GM21515 (cell line): Measurements from ENCODE around the gene DOCK10.
"Not testable (repeated sequence)": the region's sequence is repeated elsewhere in the genome, so short reads cannot be mapped to it uniquely, and the experiment has no call there.

Experiments used
- ATAC-seq: cut with Tn5 transposase; IDR thresholded peaks from one replicate; pipeline ENCODE4 v1.9.1; 2021; ENCODE audit not compliant: unreplicated experiment

Gene DOCK10

DNA sequence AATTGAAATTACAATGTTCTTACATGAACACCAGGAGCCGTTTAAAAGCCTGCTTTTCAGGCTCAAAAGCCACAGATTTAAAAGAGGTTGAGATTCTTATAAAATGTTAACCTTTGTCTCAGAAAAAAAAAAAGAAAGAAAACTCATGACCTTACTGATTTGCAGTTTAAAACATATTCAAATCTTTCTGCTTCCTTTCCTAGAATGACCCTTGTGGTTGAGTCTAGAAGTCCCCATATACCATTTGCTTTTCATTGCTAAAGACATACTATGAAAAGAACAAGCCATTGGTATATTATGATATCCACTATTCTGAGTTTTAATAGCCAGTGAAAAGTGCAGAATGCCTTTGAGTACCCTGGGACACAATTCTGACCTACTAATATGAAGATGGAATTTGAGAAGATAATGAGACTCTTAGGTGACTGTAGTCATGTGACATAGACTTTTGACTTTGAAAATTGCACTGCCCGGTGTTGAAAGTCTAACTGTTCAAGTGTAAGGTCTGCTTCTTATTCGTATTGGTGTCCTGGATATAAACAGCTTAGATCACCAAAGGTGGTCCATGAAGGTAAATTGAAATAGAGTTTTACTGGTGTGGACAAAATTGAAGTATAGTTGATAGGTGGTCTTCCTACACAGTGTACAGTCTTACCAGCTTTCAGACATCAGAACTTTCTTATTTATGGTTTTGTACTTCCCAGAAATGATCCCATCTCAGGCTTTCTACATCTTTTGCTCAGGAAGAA, 117.0 kb downstream of the DOCK10 start:
- no peak for ATAC-seq

DNA sequence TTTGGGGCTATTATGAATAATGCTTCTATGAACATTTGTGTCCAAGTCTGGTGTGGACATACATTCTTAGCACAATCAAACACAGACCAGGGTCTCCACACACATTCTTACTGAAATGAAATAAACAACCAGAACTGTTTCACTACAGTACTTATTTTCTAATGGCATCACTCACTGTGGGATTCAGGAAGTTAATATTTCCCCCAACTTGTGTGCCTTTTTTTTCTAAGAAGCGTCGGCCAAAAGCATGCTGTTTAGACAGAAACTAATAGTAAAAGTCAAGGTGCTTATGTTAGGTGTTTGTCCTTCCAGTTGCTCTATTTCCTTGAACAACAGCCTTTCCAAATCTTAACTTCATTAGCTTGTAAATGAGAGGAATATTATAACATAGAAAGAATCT, 117.6 kb downstream of the DOCK10 start:
- no peak for ATAC-seq

DNA sequence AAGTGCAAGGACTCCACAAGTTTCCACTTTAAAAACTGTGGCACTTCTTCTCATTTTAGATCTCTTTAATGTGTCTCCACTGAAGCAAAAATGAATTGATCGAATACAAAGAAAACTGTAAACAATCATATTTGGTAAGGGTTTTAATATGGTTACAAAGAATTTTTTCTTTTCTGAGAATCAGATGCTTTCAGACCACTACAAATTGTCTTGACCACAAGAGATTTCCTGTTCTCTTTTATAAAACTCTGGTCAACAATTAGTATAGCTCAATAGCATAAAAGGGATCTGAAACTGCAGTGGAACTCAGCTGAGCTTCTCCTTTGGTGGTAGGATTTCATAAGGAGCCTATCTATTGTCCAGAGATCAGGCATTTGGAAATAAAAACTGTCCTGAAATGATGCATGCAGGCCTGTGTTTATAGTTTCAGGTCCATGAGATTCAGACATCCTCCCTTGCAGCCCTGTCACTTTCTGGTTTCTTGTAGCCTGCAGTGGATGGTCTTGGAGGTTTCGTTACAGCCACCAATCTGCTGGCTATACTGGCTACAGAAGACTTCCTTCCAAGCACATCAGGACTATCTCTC, 120.0 kb downstream of the DOCK10 start:
- ATAC-seq, result peak; percentile 77

DNA sequence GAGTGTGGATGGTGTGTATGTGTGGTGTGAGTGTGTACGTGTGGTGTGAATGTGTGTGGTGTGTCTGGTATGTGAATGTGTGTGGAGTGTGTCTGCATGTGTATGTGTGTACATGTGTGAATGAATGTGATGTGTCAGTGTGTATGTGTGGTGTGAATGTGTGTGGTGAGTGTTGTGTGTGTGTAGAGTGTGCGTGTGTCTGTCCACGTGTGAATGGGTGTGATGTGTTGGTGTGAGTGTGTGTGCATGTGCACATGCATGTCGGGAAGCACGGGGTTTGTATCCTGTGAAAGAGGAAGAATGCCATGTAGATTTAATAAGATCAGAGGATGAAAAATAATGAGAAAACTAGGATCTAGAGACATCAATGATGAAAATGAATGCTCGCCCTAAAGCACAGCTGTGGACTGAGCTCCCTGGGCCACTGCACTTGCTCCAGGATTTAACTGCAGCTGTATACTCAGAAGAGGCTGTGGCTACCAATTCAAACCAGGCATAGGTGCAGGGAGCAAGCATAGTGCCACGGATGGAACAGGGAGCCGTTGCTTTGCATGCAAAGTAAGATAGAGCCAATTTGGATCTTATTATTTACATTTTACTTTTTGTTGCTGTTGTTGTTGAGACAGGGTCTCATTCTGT, 122.7 kb downstream of the DOCK10 start:
- no peak for ATAC-seq

DNA sequence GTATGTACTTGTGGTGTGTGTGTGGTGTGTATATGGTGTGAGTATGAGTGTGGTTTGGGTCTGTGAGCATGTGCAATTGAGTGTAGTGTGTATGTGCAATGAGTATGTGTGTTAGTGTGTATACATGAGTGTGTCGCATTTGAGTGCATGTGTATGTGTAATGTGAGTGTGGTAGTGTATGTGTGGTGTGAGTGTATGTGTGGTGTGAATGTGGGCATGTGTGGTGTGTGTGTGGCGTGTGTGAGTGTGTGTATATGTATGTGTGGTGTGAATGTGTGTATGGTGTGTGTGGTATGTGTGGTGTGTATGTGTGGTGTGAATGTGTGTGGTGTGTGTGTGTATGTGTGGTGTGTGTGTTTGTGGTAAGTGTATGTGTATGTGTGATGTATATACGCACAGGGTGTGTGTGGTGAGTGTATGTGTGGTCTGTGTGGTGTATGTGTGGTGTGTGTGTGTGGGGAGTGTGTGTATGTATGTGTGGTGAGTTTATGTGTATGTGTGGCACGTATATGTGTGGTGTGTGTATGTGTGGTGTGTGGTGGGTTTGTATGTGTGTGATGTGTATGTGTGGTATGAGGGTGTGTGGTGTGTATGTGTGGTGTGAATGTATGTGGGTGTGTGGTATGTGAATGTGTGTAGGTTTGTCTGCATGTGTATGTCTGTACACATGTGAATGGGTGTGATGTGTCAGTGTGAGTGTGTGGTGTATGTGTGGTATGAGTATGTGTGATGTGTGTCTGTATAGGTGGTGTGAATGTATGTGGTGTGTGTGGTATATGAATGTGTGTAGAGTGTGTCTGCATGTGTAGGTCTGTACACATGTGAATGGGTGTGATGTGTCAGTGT, 123.4 kb downstream of the DOCK10 start:
- no peak for ATAC-seq

DNA sequence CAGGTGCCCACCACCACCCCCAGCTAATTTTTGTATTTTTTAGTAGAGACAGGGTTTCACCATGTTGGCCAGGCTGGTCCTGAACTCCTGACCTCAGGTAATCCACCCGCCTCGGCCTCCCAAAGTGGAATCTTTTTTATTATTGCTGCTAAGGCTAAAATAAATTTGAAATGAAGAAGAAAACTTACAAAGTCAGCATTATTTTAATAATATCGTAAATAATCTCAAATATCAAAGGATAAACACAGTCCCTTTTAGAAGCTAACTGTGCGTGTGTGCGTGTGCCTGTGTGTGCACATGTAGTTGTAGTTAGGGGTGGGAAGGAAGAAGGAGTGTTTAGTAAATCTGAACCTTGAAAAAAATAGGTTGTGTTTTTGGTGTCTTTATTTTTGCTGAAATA, 125.0 kb downstream of the DOCK10 start:
- not testable (repeated sequence) for ATAC-seq

DNA sequence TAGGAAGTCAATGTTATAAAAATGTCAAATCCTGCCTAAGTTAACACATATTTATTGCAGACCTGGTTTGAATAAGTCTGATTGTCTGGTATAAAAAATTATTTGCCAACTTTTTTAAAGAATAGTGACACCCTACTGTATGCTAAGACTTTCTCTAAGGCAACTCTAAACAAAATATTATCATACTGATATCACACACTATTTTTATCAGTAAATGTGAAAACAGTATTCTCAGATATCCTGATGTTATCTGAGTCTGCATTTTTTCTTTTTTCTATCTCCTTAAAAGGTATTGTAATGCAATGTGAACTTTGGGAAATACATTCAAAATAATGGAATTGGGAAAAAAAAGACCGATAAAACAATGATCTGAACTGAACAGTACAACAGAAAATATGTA, 127.1 kb downstream of the DOCK10 start:
- ATAC-seq, result no peak

DNA sequence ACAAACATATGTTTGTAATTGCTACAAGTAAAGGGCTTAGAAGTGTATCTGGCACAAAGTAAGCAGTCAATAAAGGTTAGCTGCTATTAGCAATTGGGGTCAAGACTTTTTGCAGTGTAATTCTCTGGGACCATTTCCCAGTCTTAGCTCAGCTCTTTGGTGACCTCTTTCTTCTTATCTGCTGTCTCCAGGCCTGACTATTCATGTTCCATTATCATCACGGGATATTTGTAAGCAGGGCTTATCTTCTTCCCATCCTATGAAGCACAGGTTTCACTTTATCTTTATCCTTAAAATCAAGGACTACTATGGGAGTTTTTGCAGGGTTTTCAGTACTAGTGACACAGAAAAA, 131.7 kb downstream of the DOCK10 start:
- ATAC-seq, result no peak

DNA sequence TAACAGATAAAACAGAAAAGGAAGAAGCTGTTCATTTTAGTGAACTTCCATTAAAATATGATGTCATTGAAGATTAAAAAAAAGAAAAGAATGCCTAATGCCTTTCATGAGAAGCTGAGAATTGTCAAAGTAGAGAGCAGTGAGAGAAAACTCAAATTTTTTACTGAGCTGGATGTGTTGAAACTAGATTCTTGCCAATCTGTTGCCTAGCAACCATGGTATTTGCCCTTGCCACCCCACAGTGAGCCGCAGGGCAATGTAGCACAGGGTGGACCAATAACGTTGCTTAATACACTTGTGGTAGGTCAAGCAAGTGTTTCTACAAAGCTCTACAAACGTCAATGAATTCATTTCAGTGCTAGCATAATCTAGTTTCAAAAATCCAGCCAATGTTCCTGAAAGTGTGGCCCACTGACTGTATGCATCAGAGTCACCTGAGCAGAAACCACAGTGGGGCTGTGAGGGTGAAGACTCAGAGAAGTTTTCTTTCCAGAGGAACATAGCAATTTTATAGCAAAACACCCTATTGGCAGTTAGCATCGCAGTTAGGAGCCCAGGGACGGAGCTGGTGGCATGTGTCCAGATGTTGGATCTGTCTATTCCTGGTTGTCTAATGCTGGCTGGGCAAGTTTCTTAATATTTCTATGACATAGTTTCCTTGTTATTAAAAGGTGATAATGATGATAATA, 132.2 kb downstream of the DOCK10 start:
- no peak for ATAC-seq

DNA sequence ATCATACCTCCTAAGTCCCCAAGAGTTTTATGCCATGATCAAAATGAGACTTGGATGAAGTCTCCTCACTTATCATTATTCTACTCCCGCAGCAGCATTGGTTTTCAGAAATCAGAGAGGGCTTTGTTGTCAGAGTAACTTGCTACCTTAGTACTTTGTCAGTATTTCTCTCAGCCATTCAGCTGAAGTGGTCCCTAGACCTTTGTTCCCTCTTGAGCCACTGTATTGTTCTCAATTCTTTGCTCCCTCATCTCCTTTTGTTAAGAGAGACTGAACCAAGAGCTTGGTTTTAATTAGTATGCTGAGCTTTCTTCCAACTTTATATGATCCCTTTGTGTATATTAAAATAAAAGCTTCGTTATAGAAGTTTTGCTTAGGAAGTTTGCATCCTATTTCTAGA, 133.4 kb downstream of the DOCK10 start:
- ATAC-seq, result no peak

DNA sequence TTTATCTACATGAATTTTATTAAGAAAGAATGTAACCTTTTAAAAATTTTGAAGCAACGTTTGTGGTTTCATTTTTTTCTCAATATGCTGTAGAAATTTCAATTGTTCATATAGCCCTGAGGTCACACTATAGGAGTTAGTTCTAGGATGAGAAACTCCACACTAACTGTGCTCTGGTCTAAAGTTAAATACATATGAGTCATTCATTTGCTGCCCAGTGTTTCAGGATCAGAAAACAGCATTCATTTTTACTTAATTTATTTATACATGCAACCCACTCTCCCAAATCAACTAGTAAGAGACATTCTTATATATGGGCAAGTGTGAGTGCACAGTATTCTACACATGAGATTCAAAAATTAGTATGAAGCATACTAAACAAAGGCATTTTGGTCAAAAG, 137.9 kb downstream of the DOCK10 start:
- ATAC-seq, result no peak

DNA sequence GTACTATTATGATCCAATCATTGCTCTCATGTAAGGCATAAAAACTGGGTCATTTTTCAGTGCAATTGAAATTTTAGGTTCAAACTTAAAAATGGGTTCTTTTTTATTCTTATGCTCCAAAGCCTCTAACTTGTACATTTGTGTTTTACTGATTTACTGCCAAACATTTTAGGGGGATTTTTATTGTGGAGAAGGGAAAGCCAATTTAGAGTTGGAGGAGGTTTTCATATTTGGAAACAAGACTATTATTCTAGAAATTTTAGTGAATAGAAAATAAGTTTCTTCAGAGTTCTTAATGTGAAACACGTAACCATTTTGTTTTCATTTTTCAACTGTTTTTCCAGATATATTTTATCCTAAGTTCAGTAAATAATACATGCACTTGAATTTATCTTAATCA, 138.6 kb downstream of the DOCK10 start:
- ATAC-seq, result no peak

DNA sequence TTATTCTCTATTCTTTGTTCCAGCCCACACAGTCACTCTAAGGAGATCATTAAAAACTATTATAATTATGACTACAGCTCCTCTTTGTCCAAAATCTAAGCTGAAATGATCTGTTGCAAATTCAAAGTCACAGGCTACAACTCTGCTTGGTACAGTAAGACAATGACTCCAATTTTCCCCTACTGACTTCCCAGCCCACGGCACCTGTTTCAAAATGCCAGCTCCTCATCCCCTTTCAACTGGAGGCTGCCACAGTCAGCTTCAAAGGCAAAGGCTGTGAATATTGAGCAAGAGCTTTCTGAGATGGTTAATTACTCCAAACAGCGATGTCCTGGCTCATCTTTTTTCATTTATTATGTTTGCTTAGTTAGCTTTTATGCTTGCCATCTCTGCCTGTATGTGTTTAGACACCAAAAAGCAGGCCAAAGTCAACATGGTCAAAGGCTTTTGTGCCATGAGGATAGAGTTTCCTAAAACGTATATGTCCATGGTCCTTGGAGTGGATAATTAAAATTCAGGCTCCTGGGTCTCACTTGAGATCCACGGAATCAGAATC, 141.1 kb downstream of the DOCK10 start:
- no peak for ATAC-seq

DNA sequence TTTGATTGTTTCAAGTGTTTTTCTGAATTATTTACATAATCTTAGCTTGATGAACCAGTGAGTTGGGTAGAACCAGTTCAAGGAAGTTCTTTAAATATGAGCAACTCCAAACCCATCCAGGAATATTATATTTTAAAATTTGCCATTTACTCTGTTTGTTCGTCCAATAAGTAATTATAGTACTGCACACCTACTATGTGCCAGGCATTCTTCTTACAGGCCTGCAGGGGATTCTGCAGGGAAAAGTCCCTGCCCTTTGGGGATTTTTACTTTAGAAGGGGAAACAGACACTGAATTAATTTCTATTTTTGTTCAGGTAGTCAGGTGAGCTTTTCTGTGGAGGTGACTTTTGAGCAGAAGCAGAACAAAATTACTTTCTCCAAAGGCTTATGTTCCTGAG, 146.9 kb downstream of the DOCK10 start:
- no peak for ATAC-seq

DNA sequence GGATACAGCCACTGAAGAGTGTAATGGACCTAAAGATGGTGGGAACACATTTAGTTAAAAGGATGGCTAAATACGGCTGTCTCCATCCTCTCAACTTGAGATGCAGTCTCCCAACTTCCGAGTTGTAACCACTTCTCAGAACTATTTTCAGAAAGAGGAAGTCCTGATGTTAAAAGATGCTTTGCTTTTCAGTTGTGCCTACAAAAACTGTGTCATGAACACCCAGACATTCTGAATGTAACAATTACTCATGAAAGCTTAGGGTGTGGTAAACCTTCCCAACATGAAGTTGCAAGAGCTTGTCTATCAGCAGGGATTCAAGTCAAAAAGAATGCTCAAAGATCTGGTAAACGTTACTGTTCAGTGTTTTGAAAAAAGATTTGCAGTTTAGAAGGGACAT, 147.9 kb downstream of the DOCK10 start:
- peak; percentile 83 for ATAC-seq

DNA sequence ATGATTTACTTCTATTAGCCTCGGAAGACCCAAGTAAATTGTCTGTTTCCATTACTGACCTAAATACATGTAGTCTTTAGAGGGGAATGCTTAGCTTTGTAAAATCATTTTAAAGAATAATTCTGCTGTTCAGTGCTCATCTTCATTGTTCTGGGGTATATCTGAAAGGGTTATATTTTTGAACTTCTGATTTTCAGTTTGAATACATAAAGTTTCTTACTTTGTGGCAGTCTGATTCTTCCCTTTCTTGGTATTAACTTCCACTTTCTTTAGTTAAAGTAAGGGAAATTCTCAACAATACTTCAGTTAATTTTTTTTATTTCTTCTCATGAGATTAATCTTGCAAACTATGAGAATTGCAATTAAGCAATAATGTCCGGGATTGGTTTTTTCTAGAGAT, 148.4 kb downstream of the DOCK10 start:
- peak; percentile 48 for ATAC-seq

DNA sequence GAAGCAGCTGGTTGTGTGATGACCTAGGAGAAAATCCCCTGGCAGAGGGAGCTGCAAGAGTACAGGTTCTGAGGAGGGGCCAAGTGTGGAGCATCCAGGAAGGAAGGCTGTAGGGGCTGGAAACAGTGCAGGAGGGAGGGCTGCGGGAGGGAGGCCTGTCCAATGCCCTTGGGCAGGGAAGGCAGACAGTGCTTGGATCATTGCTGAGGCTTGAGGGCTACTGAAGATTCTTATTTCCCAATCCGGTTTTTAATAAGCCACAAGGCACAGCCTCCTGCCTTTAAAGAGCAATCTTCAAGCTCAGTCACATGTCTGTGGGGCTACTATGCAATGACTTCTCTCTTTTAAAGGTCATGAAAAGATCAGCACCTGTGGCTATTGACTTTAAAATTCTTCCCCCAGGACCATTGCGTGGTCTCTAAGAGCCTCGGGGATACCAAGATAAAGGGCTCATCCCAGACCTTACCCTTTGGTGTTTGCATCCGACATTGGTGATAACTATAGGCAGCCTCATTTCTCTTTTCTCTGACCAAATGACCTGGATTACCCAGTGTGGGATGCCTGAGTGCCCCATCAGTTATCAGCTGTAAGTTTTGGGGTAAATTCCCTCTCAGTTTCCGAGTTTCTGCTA, 149.6 kb downstream of the DOCK10 start:
- no peak for ATAC-seq

DNA sequence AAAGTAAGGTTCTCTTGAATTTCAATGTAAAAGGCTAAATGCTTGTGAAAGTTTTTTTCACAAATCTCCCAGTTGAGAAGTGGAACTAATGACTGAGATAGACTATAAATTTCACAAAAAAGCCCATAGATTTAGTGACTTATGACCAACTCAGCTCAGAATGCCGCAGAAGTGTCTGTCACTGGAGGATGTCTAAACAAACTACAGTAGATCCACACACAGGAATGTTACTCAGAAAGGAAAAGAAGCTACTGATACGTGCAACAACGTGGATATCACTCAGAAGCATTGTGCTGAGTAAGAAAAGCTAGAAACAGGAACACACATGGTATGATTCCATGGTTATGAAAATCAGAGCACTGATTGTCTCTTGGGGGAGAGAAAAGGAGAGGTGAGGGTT, 151.9 kb downstream of the DOCK10 start:
- no peak for ATAC-seq

DNA sequence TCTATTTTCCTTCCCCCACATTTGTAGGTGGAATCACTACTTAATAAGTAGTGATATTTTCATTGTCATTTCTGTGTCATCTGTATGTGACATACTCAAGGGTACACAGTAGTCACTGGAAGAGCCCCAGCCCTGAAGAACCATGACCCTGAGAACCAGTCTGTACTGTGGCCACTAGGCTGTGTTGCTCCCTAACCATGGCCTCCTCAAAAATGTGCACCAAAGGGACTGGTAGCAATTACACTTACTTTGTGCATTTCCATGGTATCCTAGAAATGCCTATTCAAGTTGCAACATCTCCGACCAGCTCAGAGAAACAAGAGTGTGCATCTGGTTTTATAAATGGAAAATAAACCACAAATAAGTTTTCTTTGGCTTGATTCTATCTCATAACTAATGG, 155.1 kb downstream of the DOCK10 start:
- ATAC-seq, result no peak

DNA sequence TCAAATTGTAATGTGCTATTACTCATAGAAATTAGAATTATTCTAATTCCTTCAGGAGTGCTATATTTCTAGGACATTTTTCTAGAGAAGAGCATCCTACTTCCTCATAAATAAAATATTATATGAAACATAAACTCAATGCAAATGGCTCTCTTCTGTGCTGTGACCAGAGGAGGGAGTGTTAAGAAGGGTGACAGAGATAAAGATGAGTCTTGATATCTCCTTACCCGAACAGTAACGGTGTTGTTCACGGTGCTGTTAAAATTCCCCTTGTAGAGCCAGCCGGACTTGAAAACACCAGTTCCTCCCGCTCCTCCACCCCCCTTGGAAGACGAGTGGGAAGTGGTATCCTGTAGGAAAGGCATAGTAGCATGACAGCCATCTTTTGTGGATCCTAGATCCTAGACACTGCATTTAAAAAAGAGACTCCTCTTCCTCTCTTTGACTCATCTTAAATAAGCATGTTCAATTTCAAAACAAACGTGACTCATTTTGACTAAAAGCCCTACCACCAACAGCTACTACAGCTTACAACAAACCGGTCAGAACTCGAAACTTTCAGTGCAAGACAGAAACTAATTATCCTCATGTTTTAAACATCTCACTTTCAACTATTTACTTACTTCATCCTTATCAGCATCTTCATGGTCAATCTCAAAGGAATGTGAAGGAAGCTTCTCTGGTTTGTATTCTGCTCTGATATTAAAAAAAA, 156.3 kb downstream of the DOCK10 start:
- peak; percentile 77 for ATAC-seq
